Osteoblast (primary cell): ENCODE results near the gene PLEKHF1. TPM values are rescaled to one million over a fixed set of nuclear protein-coding genes. Genes with fewer than 3 reads are reported as not detected.

Source experiments
- DNase-seq: peaks from one replicate; pipeline ENCODE4 v3.0.0; 2011; ENCODE audit warnings: low spot score, mixed read lengths; ENCODE audit not compliant: insufficient read length; ENCODE audit errors: missing footprints
- H2AFZ ChIP-seq: 2 replicates; pipeline ENCODE4 v1.6.0; 2011; ENCODE audit warnings: mild to moderate bottlenecking, low read length
- H3K27ac ChIP-seq: 2 replicates; pipeline ENCODE4 v1.5.1; 2011; ENCODE audit warnings: mild to moderate bottlenecking, low read depth, low read length, moderate library complexity
- H3K27me3 ChIP-seq: 2 replicates; pipeline ENCODE4 v1.6.0; 2012; ENCODE audit warnings: mild to moderate bottlenecking, control low read depth, inconsistent platforms, low read length, moderate library complexity; ENCODE audit not compliant: insufficient read depth
- H3K36me3 ChIP-seq: 2 replicates; pipeline ENCODE4 v1.5.1; 2011; ENCODE audit warnings: mild to moderate bottlenecking, low read length, control low read depth, moderate library complexity; ENCODE audit not compliant: insufficient read depth
- H3K4me1 ChIP-seq: 2 replicates; pipeline ENCODE4 v1.5.1; 2011; ENCODE audit warnings: mild to moderate bottlenecking, low read length, control low read depth, moderate library complexity; ENCODE audit not compliant: insufficient read depth
- H3K4me2 ChIP-seq: 2 replicates; pipeline ENCODE4 v1.6.0; 2011; ENCODE audit warnings: mild to moderate bottlenecking, low read length; ENCODE audit not compliant: insufficient read depth
- H3K4me3 ChIP-seq: fragments of 200-600 bp; sonication (generic); 3 replicates; pipeline ENCODE4 v1.5.1; 2012; ENCODE audit warnings: mild to moderate bottlenecking, low read length, inconsistent platforms; ENCODE audit not compliant: insufficient read depth
- H3K79me2 ChIP-seq: 2 replicates; pipeline ENCODE4 v1.6.0; 2012; ENCODE audit warnings: mild to moderate bottlenecking, low read length, control low read depth, inconsistent platforms; ENCODE audit not compliant: insufficient read depth
- H3K9me3 ChIP-seq: 2 replicates; pipeline ENCODE4 v1.5.1; 2011; ENCODE audit warnings: low read depth, low read length, control low read depth
- H4K20me1 ChIP-seq: 2 replicates; pipeline ENCODE4 v1.6.0; 2012; ENCODE audit warnings: mild to moderate bottlenecking, low read length, control low read depth; ENCODE audit not compliant: insufficient read depth
- CTCF ChIP-seq: IDR thresholded peaks from 2 replicates; pipeline ENCODE4 v1.5.1; 2011; ENCODE audit warnings: mild to moderate bottlenecking, low read depth, low read length, moderate library complexity; ENCODE audit errors: extremely low read depth
- total RNA-seq: library from RNA; depleted of rRNA; stranded (reverse); fragments of >200 nt; gene quantifications from 2 replicates; pipeline ENCODE4 v1.2.3, GENCODE V29; 2012

The PLEKHF1 gene
- total RNA-seq, 1 donor = 106 TPM

GRCh38 chr19:29714953-29715700, 49.9 kb downstream of the PLEKHF1 start, which contains the start of gene C19orf12:
TSS of gene C19orf12 (minus strand) at chr19:29715261. CDS start at chr19:29708413, 6,848 bp downstream.
- Histone ChIP-seq H3K9me3 (no peaks in the 10 kb centered on the region), H3K4me1 (peaks cover 14% of the 10 kb centered on the region), H3K36me3 (no peaks in the 10 kb centered on the region), H3K4me2 (peak within 1 kb of the TSS; percentile 89), H2AFZ (peak within 1 kb of the TSS; percentile 87), H3K27ac (peak within 1 kb of the TSS; percentile 65), H4K20me1 (peaks cover 9% of the 10 kb centered on the region), H3K79me2 (peaks cover 51% of the 10 kb centered on the region), H3K27me3 (no peaks in the 10 kb centered on the region), H3K4me3 (peak within 1 kb of the TSS; percentile 85)
- no peak for TF ChIP-seq CTCF
- peak; percentile 92 for DNase-seq

GRCh38 chr19:29715701-29716581, 50.7 kb downstream of the PLEKHF1 start:
- no peak for DNase-seq
- no peak for TF ChIP-seq CTCF
- Histone ChIP-seq H3K4me2 (peak overlapping the region; percentile 89), H3K79me2 (peaks cover 43% of the 10 kb centered on the region), H3K9me3 (no peaks in the 10 kb centered on the region), H3K27me3 (no peaks in the 10 kb centered on the region), H4K20me1 (peaks cover 6% of the 10 kb centered on the region), H2AFZ (peak overlapping the region; percentile 87), H3K36me3 (no peaks in the 10 kb centered on the region), H3K27ac (peak overlapping the region; percentile 65), H3K4me3 (peak overlapping the region; percentile 85), H3K4me1 (peaks cover 14% of the 10 kb centered on the region)

GRCh38 chr19:29717051-29717450, 51.8 kb downstream of the PLEKHF1 start:
- DNase-seq = no peak
- Histone ChIP-seq H3K4me3 (no peak overlapping the region), H3K27ac (no peak overlapping the region), H4K20me1 (peaks cover 6% of the 10 kb centered on the region), H3K36me3 (no peaks in the 10 kb centered on the region), H3K4me1 (peaks cover 14% of the 10 kb centered on the region), H2AFZ (no peak overlapping the region), H3K9me3 (no peaks in the 10 kb centered on the region), H3K79me2 (peaks cover 35% of the 10 kb centered on the region), H3K4me2 (no peak overlapping the region), H3K27me3 (no peaks in the 10 kb centered on the region)
- TF ChIP-seq CTCF = no peak
